HepG2 (cell line): ENCODE results near the gene RIPPLY1. TPM values are rescaled to one million over a fixed set of nuclear protein-coding genes. Genes with fewer than 3 reads are reported as not detected.

ENCODE experiments used
- ATAC-seq: fragments of 200-7000 bp; cut with Tn5 transposase; 3 replicates; pipeline ENCODE4 v1.9.1; 2020; ENCODE audit warnings: mild to moderate bottlenecking, moderate library complexity
- BruUV-seq: library from RNA; stranded (reverse); fragments of 400-500 nt; replicated peaks from 2 replicates; lab custom pipeline; 2021; lab: Mats Ljungman, UMichigan
- CTCF ChIA-PET: fragments of 300-600 bp; formaldehyde crosslinking; extraction: SDS; loops from one replicate; lab custom pipeline; 2021; ENCODE audit warnings: low total read pairs, inconsistent platforms, low intra/inter-chr PET ratio; lab: Yijun Ruan, JAX
- POLR2A ChIA-PET: fragments of 350-600 bp; sonication (Branson Sonifier 250); formaldehyde crosslinking; loops from one replicate; lab custom pipeline; 2020; ENCODE audit warnings: antibody characterized with exemption, inconsistent platforms; lab: Yijun Ruan, JAX
- DNase-seq: peaks from one replicate; pipeline ENCODE4 v3.0.0-alpha.2; 2015; ENCODE audit warnings: low spot score
- FAIRE-seq: peaks from 3 replicates; lab custom pipeline; 2011; peaks lifted over from hg19 to GRCh38; lab: Jason Lieb, UNC
- H2AFZ ChIP-seq: one replicate; pipeline ENCODE4 v1.6.1; 2011; ENCODE audit warnings: low read length, inconsistent platforms
- H3K27ac ChIP-seq: fragments of 300-600 bp; 3 replicates; pipeline ENCODE4 v1.8.0; 2011; ENCODE audit warnings: mixed run types, mild to moderate bottlenecking, mixed read lengths, low read length, inconsistent platforms; ENCODE audit not compliant: insufficient read depth; ENCODE audit errors: extremely low read length
- H3K27me3 ChIP-seq, 2 experiments: fragments of 200-600 bp in 1 of 2; 2 replicates in 1 of 2; 3 replicates in 1 of 2; pipeline versions ENCODE4 v1.6.0 to v1.8.0; 2011; ENCODE audit warnings: low read length in 2 of 2, mild to moderate bottlenecking in 2 of 2, moderate library complexity in 2 of 2, inconsistent platforms in 1 of 2; ENCODE audit not compliant: insufficient read depth in 2 of 2, control insufficient read depth in 1 of 2
- H3K36me3 ChIP-seq, 2 experiments: fragments of 200-600 bp in 1 of 2; replicated peaks in 1 of 2; 2 replicates in 1 of 2; 3 replicates in 1 of 2; pipeline versions ENCODE4 v1.5.1 to v1.8.0; 2011; ENCODE audit warnings: low read length in 2 of 2, inconsistent platforms in 1 of 2; ENCODE audit not compliant: insufficient read depth in 2 of 2, control insufficient read depth in 1 of 2
- H3K4me1 ChIP-seq: 2 replicates; pipeline ENCODE4 v1.5.1; 2012; ENCODE audit warnings: low read length, inconsistent platforms; ENCODE audit not compliant: insufficient read depth
- H3K4me2 ChIP-seq: 2 replicates; pipeline ENCODE4 v1.6.0; 2011; ENCODE audit warnings: low read depth, low read length, inconsistent platforms
- H3K4me3 ChIP-seq, 3 experiments: fragments of 200-600 bp in 1 of 3; sonication (generic), shearing (Covaris generic) in 1 of 3; replicated peaks in 1 of 3; 2 replicates each; pipeline ENCODE4 v1.5.1; 2011 to 2016; ENCODE audit warnings: low read length in 3 of 3, inconsistent platforms in 2 of 3, low read depth in 2 of 3, mild to moderate bottlenecking in 2 of 3, control low read depth in 1 of 3, mixed read lengths in 1 of 3; ENCODE audit not compliant: insufficient read depth in 1 of 3
- H3K79me2 ChIP-seq: one replicate; pipeline ENCODE4 v1.6.1; 2011; ENCODE audit warnings: low read length, inconsistent platforms; ENCODE audit not compliant: insufficient read depth
- H3K9ac ChIP-seq: 2 replicates; pipeline ENCODE4 v1.6.0; 2011; ENCODE audit warnings: mild to moderate bottlenecking, low read depth, low read length, inconsistent platforms; ENCODE audit not compliant: insufficient read depth
- H3K9me3 ChIP-seq: 2 replicates; pipeline ENCODE4 v1.5.1; 2012; ENCODE audit warnings: mild to moderate bottlenecking, low read length
- H4K20me1 ChIP-seq: 2 replicates; pipeline ENCODE4 v1.6.0; 2011; ENCODE audit warnings: inconsistent platforms, mild to moderate bottlenecking, low read length, moderate library complexity; ENCODE audit not compliant: insufficient read depth
- CREM ChIP-seq, 2 experiments: sonication (generic) in 1 of 2; formaldehyde crosslinking in 1 of 2; IDR thresholded peaks; 2 replicates each; pipeline versions ENCODE4 v1.4.0 to v1.6.1; 2016 to 2020; ENCODE audit warnings: antibody characterized with exemption in 1 of 2, mild to moderate bottlenecking in 1 of 2, missing genetic modification reagents in 1 of 2
- FOSL1 ChIP-seq: sonication (generic); formaldehyde crosslinking; IDR thresholded peaks from 2 replicates; pipeline ENCODE4 v1.9.0; 2021; ENCODE audit warnings: missing genetic modification reagents, borderline replicate concordance
- KAT8 ChIP-seq: IDR thresholded peaks from 2 replicates; pipeline ENCODE4 v1.6.1; 2016; ENCODE audit warnings: missing genetic modification reagents, missing compliant biosample characterization
- KDM5A ChIP-seq: fragments of 200-600 bp; sonication (generic); IDR thresholded peaks from 2 replicates; pipeline ENCODE4 v1.7.0; 2018; ENCODE audit warnings: antibody characterized with exemption, mild to moderate bottlenecking, low read length, borderline replicate concordance
- POLR2A ChIP-seq, 2 experiments: IDR thresholded peaks; 2 replicates each; pipeline ENCODE4 v1.6.1; 2011; ENCODE audit warnings: low read depth in 2 of 2, low read length in 2 of 2, mild to moderate bottlenecking in 1 of 2, moderate library complexity in 1 of 2; ENCODE audit not compliant: insufficient read depth in 1 of 2
- ZNF17 ChIP-seq: sonication (generic); formaldehyde crosslinking; IDR thresholded peaks from 2 replicates; pipeline ENCODE4 v1.5.0; 2020; ENCODE audit warnings: mild to moderate bottlenecking, missing genetic modification reagents
- ZNF451 ChIP-seq: sonication (generic); formaldehyde crosslinking; IDR thresholded peaks from 2 replicates; pipeline ENCODE4 v1.5.0; 2020; ENCODE audit warnings: mild to moderate bottlenecking, missing genetic modification reagents
- ZNF619 ChIP-seq: sonication (generic); formaldehyde crosslinking; IDR thresholded peaks from 2 replicates; pipeline ENCODE4 v1.4.0; 2020; ENCODE audit warnings: mild to moderate bottlenecking, missing genetic modification reagents
- ZNF891 ChIP-seq: sonication (generic); formaldehyde crosslinking; IDR thresholded peaks from 2 replicates; pipeline ENCODE4 v1.5.0; 2020; ENCODE audit warnings: mild to moderate bottlenecking, missing genetic modification reagents
- whole genome bisulfite sequencing: methylation state at CpG from one replicate; pipeline ENCODE4 v1.1.6; 2017; ENCODE audit warnings: low lambda C conversion rate; 5-methylcytosine and 5-hydroxymethylcytosine counted together
- in situ Hi-C: cut with HindIII; loops from 2 replicates; pipeline ENCODE4 v1.10.0; 2017; ENCODE audit warnings: low pct_unique_long_range_greater_than_20kb; ENCODE audit not compliant: extremely low pct_ligation_motif_present
- intact Hi-C: fragments of 100-400 bp; cut with micrococcal nuclease; formaldehyde crosslinking; loops from one replicate; pipeline ENCODE4 v1.10.0; 2022; ENCODE audit not compliant: unreplicated experiment
- polyA plus RNA-seq, 8 experiments: library from polyadenylated mRNA; depleted of rRNA in 3 of 8; stranded (reverse) in 7 of 8; unstranded in 1 of 8; fragments of >200 nt; fragmentation: Illumina TruSeq in 4 of 8; extraction: Trizol in 4 of 8; gene quantifications; 2 replicates each; pipeline versions ENCODE4 v1.2.1 to v1.2.3, GENCODE V29; 2011 to 2016; ENCODE audit warnings: low read depth in 4 of 8, missing spikeins in 1 of 8, mixed read lengths in 1 of 8; ENCODE audit not compliant: insufficient read depth in 1 of 8
- total RNA-seq, 5 experiments: library from RNA; depleted of rRNA; stranded (reverse); fragments of >200 nt; fragmentation: Illumina TruSeq; extraction: Trizol; gene quantifications; 2 replicates each; pipeline ENCODE4 v1.2.3, GENCODE V29; 2016; ENCODE audit warnings: low read depth in 1 of 5
- TF ChIP-seq, protein P1 (sequence below): sonication (generic); formaldehyde crosslinking; IDR thresholded peaks from 2 replicates; pipeline ENCODE4 v1.4.0; 2020; ENCODE audit warnings: missing genetic modification reagents

Gene RIPPLY1
- total and polyA plus RNA-seq, 2 of the 13 experiments (the other 11 are each of a cell fraction or from before 2014, with no cell fraction given) = 0.41 to 0.49 TPM

DNA sequence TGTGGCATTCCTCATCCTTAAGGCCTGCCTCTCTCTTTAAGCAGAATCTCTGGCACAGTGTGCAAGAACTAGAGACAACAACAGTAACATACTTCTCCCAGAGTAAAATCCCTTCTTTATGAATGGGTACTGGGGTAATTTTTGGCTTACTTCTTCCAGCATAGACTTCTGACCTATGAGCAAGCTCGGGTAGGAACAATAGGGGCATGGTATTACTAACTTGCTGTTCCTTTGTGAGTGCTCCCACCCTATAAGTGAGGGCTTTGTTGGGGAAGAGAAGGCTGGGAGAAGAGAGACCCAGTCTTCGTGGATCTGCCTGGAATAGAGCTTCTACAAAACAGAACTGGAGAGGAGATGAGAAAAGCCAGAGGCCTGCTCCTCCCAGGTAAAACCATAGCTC lies 47.2 kb upstream of the RIPPLY1 start:
- Histone ChIP-seq H3K36me3 (no peaks in the 10 kb centered on the region; a peak in 1 of 5 replicates), H4K20me1 (no peaks in the 10 kb centered on the region), H3K4me1 (peaks cover 52% of the 10 kb centered on the region), H3K4me3 (no peak overlapping the region), H3K27ac (no peak overlapping the region), H2AFZ (no peak overlapping the region), H3K4me2 (no peak overlapping the region), H3K27me3 (no peaks in the 10 kb centered on the region), H3K9me3 (no peaks in the 10 kb centered on the region), H3K9ac (no peak overlapping the region), H3K79me2 (no peaks in the 10 kb centered on the region)
- in situ Hi-C loops (no loop called here), intact Hi-C loops (no loop called here)
- DNase-seq (no peak), ATAC-seq (no peak), FAIRE-seq (no peak)
- ChIA-PET POLR2A (interaction anchor here (1.2 kb wide), 2 partner anchors 18 to 49 kb away, joined by 3 to 6 read pairs; no protein-coding TSS in a partner anchor), CTCF (no interaction called here)
- TF ChIP-seq ZNF17 (no peak), ZNF619 (CRISPR knock-in tag) (no peak), CREM (IDR thresholded peaks at IDR 0.05) (no peak), CREM (CRISPR knock-in tag; IDR thresholded peaks at IDR 0.05) (no peak), POLR2A (IDR thresholded peaks at IDR 0.05; ENCODE audit: insufficient read depth in 1 of 2, low read depth in 2 of 2, low read length in 2 of 2) (no peak), FOSL1 (CRISPR knock-in tag) (no peak), KAT8 (CRISPR knock-in tag) (no peak), KDM5A (no peak), ZNF891 (CRISPR knock-in tag) (no peak), ZNF451 (no peak)
- TF ChIP-seq, protein P1, sequence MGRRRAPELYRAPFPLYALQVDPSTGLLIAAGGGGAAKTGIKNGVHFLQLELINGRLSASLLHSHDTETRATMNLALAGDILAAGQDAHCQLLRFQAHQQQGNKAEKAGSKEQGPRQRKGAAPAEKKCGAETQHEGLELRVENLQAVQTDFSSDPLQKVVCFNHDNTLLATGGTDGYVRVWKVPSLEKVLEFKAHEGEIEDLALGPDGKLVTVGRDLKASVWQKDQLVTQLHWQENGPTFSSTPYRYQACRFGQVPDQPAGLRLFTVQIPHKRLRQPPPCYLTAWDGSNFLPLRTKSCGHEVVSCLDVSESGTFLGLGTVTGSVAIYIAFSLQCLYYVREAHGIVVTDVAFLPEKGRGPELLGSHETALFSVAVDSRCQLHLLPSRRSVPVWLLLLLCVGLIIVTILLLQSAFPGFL (CRISPR knock-in tag) = no peak
- no TSS peak for BruUV-seq
- WGBS = 90% methylated on average over 2 of the region's 2 CpGs
